MV-4-11 (cell line): Measurements from ENCODE around the gene MYL6.

Experiments used
- DNase-seq: peaks from one replicate; lab custom pipeline; 2025; lab: John Stamatoyannopoulos, UW

The MYL6 gene

DNA sequence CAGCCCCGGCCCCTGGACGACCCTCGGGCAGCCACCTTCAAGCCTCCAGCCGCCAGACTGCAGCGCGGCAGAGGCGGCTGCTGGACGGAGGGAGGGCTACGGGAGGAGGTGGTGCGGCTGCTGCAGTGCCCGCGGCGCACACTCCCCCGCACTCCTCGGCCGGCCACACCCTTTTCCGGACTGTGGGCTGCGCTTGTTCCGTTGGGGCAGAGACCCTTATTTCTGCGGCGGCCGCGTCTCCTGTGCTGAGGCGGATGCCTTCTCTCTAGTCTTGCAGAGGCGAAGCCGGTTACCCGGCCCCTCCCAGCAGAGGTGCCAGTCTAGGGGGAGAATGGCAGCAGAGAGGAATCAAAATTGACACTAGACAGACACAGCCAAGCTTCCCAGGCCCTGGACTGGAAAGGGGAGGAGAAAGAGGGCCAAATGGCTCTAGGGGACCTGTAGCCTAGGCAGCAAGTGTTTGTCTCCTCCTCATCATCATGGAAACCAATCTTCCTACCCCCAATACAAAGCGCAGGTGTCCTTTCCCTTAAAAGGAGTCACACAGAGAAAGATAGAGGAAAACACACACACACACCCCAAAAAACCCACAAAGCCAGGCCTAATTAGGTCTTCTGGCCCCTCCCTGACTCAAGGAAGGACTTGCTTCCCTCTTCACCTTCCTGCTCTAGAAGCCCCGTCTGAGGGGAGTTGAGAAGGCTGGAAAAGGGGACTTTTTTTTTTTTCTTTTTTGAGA is 28.8 kb upstream of the MYL6 start:
- peak; percentile 64 for DNase-seq

DNA sequence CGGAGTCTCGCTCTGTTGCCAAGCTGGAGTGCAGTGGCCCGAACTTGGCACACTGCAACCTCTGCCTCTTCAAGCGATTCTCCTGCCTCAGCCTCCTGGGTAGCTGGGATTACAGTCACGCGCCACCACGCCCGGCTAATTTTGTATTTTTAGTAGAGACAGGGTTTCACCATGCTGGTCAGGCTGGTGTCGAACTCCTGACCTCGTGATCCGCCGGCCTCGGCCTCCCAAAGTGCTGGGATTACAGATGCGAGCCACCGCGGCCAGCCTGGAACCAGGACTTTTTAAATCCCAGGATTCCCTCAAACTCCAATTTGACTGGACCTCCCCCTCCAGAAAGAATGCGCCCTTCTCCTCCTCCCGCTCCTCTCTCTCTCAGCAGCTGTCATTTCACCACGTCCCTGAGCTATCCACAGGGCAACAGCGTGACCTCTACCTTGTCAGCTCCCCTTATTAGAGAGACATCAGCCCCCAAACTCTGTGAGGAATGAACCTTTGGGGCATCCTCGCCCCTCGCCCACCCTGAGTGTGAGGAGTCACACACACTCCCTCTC is 28.1 kb upstream of the MYL6 start:
- DNase-seq: no peak

DNA sequence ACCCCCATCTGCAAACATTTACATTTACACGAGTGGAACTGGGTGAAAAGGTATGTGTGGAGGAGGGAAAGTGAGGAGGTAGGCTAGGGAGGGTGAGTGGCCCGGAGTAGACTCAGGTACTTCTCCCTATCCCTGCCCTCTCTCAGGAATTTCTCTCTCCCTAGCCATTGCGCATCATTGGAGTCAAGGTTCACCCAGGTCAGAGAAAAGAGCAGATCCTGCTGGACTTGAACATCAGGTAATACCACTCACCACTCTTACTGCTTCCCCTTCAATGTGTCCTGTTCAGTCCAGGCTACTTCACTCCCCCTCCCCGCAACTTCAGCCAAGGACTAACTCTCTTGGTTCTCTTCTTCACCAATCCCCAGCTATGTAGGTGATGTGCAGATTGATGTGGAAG is 27.3 kb upstream of the MYL6 start:
- DNase-seq: no peak

DNA sequence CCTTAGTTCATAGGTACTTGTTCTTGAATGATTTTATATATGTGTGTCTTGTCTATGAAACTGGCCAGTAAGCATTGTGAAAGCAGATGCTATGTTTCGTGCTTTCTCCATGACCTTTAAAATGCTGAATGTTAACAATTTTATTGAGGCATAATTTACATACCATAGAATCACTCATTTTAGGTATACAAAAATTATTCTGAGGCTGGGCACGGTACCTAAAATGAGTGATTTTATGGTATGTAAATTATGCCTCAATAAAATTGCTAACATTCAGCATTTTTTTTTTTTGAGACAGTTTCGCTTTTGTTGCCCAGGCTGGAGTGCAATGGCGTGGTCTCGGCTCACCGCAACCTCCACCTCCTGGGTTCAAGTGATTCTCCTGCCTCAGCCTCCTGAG is 23.3 kb upstream of the MYL6 start:
- DNase-seq: no peak

DNA sequence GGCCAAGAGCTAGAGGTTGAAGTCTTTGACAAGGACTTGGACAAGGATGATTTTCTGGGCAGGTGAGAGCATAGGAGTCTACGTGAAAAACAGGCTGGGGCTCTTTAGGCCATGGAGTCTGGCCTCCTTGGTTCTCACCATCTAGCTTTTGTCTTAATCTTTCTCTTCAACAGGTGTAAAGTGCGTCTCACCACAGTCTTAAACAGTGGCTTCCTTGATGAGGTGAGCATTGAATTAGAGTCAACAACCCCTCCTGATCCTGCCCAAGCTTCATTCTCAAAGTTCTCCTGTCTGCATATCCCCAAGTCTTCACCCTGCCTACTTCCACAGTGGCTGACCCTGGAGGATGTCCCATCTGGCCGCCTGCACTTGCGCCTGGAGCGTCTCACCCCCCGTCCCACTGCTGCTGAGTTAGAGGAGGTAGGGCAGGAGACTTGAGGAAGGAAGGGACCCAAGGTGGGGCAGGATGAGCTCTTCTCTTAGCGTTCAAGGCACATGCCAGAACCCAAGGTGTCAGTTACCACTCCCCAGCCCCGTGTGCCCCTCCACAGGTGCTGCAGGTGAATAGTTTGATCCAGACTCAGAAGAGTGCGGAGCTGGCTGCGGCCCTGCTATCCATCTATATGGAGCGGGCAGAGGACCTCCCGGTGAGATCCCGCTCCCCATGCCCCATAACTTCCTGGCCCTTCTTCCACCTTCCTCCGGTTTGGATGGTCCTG is 20.1 kb upstream of the MYL6 start:
- DNase-seq: no peak

DNA sequence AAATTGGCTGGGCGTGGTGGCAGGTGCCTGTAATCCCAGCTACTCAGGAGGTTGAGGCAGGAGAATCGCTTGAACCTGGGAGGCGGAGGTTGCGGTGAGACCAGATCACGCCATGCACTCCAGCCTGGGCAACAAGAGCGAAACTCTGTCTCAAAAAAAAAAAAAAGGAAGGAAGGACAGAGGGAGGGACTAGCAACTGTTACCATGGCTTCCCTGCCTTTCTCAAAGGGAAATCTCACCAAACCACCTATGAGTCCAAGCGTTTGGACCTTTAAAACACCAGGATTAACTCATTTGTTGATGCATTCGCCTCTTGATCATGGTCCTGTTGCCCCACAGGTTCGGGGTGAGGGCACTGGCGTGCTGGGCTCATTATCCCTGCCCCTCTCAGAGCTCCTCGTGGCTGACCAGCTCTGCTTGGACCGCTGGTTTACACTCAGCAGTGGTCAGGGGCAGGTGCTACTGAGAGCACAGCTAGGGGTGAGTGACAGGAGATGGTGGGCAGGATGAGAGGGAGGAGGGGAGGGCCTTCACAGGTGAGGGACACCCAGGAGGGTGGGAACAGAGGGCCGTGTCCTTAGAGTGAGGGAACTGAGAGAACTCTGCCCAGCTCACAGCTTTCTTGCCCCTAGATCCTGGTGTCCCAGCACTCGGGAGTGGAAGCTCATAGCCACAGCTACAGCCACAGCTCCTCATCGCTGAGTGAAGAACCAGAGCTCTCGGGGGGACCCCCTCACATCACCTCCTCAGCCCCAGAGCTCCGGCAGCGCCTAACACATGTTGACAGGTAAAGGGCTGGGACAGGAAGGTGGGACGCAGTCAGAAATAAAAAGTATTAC is 16.0 kb upstream of the MYL6 start:
- DNase-seq: peak; percentile 34

DNA sequence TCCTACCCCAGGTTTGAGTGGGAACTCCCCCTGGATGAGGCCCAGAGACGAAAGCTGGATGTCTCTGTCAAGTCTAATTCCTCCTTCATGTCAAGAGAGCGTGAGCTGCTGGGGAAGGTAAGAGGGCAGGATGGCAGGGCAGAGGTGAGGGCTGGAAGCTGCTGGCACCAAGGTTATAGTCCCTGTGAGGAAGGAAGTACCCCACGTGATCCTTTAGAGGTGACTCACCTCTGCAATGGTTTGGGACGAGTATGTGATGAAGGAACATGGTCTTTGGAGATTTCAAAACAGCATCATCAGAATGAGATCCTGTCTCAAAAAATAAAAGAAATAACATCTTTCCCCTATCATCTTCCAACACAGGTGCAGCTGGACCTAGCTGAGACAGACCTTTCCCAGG is 14.9 kb upstream of the MYL6 start:
- DNase-seq: no peak

DNA sequence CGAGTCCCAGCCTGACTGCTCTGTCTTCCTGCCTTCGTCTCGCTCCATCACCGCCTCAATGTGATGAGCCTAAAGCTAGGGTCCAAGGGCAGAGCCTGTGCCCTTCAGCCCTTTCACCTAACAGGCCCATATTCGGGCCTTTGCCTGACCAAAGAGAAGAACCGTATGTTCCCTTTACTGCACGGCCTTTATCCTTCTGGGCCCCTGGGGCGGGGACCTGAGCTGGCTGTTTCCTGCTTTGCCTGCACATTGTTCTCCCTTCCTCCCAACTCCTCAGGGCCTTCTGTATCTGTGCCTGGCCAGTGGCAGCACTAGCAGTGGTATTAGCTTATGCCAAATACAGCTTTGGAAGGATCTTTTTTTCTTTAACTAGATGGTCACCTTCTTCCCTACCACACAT is 14.3 kb upstream of the MYL6 start:
- DNase-seq: no peak

DNA sequence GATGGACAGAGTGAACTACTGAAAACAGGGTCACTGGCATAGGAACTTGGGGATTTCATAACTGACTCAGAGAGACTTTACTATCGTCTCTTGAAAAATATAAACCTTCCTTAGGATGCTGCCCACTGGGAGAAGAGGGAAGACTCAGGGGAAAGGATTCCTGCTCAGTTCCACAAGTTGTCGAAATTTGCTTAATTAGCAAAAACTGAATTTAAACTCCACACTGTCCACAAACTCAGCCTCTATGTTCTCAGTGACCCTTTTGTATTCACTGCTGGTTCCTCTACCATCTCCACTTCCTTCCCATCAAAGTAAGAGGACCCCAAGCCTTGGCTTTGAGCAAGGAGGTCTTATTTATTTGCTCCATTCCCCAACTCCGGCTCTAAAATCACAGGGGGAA is 12.9 kb upstream of the MYL6 start:
- DNase-seq: no peak

DNA sequence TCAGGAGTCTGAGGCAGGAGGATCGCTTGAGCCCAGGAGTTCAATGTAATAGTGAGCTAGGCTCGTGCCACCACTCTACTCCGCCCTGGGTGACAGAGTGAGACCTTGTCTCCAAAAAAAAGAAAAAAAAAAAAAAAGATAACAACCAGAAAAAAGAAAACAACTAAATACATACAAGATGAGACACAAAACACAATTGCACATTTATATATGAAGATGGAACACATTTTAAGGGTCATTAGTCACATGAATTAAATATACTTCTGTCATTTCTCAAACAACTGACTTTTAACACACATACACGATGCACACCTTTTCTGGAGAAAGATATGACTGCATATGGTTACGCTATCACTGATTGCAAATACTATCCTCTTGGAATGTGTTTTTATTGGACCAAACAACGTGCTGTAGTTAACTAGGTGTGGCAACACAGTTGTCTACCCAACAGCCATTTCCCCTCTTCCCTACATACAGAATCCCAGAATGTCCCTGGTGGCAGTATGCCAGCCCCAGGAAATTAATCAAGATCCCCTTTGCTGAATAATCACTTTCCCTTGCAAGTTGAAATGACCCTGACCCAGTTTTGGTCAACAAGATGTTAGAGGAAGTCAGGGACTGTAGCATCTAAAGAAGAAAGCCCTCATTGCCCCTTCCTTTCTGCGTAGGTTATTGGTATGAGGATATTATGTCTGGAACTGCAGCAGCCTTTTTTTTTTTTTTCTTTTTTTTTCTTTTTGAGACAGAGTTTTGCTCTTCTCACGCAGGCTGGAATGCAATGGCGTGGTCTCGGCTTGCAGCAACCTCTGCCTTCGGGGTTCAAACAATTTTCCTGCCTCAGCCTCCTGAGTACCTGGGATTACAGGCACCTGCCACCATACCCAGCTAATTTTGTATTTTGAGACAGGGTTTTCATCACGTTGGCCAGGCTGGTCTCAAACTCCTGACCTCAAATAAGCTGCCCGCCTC is 11.4 kb upstream of the MYL6 start:
- DNase-seq: no peak

DNA sequence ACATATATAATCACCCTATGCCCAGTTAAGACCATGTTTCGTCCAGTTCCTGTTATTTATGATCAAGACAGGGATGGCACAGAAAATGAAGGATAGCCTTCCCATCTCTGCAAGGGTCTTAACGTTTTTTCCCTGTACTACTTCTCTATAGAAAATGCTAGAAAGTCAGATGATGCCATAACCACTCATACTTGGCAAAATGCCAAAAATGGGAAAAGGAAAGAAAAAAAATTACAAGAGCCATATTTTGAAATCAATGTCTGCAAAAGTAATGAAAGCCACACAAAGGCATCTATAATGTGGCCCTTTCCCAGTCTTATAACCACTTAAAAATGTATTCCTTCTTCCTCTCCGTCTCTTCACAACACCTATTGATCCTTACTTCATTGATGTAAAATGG is 7.6 kb upstream of the MYL6 start:
- peak; percentile 52 for DNase-seq

DNA sequence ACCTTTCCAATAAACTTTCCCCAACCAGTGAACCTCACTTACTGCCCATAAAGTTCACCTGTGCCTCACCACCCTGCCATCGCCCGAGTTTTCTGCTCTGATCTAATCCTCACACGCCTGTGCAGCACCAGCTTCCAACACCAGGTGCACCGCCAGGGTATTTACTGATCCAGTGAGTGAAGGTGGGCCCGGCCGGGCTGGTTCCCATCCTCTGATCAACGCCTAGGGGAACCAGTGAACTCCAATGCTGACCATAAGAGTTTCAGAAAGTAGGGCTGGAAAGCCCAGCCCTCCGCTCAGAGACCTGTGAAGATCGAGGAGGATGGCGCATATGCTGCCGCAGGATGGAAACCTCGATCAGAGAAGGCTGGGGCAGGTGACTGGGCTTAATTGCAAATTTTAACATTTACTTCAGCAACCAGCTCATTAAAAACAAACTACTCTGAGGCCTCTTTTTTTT is 6.5 kb upstream of the MYL6 start:
- DNase-seq: peak; percentile 56

DNA sequence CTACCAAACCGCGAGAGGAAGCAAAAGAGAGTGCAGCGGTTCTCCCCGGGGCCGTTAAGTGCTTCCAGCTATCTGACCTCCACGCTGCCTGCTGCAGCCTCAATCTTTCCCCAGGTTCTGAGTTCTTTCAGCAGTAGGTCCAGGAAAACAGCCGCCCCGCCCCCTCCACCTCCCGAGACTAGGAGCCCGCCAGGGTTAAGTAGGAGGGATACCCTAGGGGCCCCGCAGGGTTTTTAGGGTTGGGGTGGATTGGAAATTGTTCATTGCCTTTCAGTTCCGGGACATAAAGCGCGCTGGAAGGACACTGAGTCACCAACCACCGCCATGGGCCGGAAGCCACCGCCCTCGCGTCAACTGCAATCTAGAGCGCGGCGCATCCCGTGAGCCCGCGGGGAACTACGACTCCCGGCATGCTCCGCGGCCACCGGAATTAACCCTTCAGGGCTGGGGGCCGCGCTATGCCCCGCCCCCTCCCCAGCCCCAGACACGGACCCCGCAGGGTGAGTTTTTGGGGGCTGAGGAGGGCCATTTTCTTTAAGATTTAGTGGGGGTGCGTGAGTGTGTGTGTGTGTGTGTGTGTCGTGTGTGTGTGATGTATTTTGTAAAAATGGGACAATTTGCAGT is 5.9 kb upstream of the MYL6 start, which contains the start of gene MYL6B:
MYL6B (plus strand) TSS at position 456 of the 624 bp plus-strand sequence. CDS start 1,332 bp downstream, outside the sequence.
- peak; percentile 90 for DNase-seq

DNA sequence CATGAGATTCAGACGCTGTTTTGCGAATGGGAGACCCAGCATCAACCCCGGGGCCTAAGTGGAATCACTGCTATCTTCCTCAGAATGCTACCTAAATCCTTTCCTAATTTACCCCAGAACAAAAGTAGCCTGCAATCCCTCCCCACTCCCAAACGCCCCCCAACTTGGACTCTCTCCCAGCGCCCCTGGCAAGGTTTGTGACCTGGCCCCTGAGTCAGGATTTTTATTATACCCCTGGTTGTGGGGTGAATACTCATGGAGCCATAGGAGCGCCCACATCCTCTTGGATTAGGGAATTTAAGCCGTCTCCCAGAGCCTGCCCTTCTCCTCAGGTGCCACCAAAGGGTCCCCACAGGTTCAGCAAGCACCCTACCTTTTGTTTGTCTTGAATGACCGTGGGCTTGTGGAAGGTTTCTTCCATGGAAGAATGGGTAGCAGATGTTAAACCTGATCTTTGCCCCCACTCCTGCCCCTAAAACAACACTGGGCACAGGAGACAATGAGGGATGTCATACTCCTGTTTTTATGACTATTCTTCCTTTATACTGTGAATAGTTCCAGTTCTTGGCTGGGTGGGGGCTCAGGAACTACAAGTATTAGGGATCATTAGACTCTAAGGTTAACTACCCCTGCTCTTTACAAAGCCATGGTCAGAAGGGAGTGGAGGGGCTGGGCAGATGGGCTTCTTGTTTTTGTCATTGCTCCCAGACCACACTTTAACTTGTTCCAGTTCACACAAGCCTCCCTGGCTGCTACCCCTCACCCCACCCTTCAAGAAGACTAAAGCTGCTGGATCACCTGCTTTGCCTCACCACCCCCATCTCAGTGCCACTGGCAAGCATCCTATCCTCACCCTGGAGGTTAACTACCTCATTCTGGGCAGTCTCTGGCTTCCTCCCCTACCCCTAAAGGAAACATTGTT is 5.1 kb upstream of the MYL6 start:
- no peak for DNase-seq

DNA sequence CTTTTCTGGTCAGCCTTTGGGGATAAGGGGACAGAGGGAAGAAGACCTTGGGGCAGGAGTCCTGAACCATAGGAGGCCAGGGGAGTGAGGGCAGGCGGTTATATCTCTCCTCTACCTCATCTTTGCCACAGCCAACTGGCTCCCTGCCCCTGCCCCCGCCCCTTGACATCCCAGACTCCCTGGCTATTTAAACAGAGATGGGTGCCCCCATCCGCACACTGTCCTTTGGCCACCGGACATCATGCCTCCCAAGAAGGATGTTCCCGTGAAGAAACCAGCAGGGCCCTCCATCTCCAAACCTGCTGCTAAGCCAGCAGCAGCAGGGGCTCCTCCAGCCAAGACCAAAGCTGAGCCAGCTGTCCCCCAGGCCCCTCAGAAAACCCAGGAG is 4.5 kb upstream of the MYL6 start:
- DNase-seq: no peak

DNA sequence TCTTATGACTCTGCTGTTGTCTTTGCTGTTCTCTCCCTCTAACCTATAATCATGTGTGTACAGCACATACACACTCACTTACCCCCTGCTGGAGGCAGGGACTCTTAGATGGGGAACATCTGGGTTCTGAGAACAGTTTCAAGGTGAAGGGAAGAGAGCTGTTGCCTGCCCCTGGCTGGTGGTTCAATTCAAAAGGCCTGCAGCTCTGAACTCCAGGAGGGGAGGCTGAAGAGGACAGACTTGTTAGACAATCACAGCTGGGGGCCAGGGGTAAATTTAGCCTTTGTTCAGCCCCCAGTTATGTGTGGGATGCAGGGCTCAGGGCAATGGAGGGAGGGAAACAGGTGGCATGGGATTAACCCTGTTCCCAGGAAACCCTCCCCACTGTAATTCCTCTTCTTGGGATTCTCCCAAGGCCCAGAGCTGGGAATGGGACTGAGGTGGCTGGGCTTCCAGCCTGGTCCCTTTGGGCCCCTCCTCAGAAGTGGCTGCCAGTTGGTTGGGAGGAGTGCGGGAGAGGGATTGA is 3.9 kb upstream of the MYL6 start:
- DNase-seq: no peak

DNA sequence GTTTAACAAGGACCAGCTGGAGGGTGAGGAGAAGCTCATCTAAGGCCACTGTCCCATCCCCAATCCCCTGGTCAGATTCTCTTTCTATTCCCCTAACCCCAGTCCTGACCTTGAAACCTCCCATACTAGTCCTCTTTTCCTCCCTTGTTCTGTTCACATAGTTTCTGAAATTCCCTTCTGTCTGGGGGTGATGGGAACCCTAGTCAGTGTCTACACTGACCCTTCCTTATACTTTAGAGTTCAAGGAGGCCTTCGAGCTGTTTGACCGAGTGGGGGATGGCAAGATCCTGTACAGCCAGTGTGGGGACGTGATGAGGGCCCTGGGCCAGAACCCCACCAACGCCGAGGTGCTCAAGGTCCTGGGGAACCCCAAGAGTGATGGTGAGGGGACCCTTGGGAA is 3.3 kb upstream of the MYL6 start:
- DNase-seq: no peak

DNA sequence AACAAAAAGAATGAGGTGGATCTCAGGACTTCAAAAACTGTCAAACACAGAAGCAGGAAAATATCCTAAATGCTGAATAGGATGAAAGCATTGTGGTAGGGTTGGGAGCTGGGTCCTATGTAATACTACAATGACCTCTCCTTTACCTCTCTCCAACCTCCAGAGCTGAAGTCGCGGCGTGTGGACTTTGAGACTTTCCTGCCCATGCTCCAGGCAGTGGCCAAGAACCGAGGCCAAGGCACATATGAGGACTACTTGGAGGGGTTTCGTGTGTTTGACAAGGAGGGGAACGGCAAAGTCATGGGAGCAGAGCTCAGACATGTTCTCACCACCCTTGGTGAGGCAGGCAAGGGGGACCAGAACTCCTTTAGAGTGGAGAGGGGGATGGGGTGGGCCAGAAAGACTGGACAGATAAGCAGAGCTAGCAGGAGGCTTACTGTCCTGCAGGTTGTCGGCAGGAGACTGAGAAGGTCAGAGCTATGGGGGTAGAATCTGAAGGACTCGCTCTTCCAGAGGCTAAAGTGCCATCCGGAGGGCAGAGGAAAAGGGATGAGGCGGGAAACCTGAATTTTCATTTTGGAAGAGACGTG is 2.8 kb upstream of the MYL6 start:
- DNase-seq: no peak
